Mesenteric fat pad (tissue), 1 donor: Measurements from ENCODE around the gene EFHB. TPM values are rescaled to one million over a fixed set of nuclear protein-coding genes. Genes with fewer than 3 reads are reported as not detected.

Experiments
- total RNA-seq: library from RNA; stranded (reverse); fragmentation: NEBNext Ultra II Directional; extraction: Animal tissue kit (Norgen Biotek cat#: 25700); gene quantifications from one replicate; pipeline ENCODE4 v1.2.1, GENCODE V29; 2021
- donor health status: DM: yes; HTN: yes; CAD: no.

Gene EFHB
- total RNA-seq, 1 donor from 2014 or later = 1.3 TPM

Other genes starting within 250 kb of the EFHB start
- 70.3 TPM for gene RAB5A, start 12.9 kb upstream of the EFHB start, total RNA-seq
- not detected for gene PP2D1, start 78.0 kb upstream of the EFHB start, total RNA-seq
- gene KAT2B, start 106.2 kb upstream of the EFHB start, total RNA-seq = 35.2 TPM